Neural progenitor cell (in vitro differentiated cells): ENCODE measurements around the gene OR4S1. TPM values are rescaled to one million over a fixed set of nuclear protein-coding genes. Genes with fewer than 3 reads are reported as not detected.
"Not testable (repeated sequence)": the region's sequence is repeated elsewhere in the genome, so short reads cannot be mapped to it uniquely, and the experiment has no call there.

Source experiments
- DNase-seq: peaks from one replicate; pipeline ENCODE4 v3.0.0-alpha.2; 2016; ENCODE audit warnings: low spot score
- H2AFZ ChIP-seq: fragments of 200-600 bp; sonication (generic); replicated peaks from 2 replicates; pipeline ENCODE4 v1.6.1; 2016; ENCODE audit warnings: antibody characterized with exemption
- H3F3A ChIP-seq: fragments of 200-600 bp; sonication (generic); 2 replicates; pipeline ENCODE4 v1.6.1; 2016; ENCODE audit warnings: antibody characterized with exemption, low read depth
- H3K27ac ChIP-seq: fragments of 200-600 bp; sonication (generic); 2 replicates; pipeline ENCODE4 v1.5.1; 2016; ENCODE audit warnings: mild to moderate bottlenecking
- H3K27me3 ChIP-seq: fragments of 200-600 bp; sonication (generic); 2 replicates; pipeline ENCODE4 v1.6.1; 2016; ENCODE audit warnings: mild to moderate bottlenecking, moderate library complexity
- H3K36me3 ChIP-seq: fragments of 200-600 bp; sonication (generic); 2 replicates; pipeline ENCODE4 v1.5.1; 2016
- H3K4me1 ChIP-seq: fragments of 200-600 bp; sonication (generic); 2 replicates; pipeline ENCODE4 v1.6.1; 2016; ENCODE audit warnings: mixed run types
- H3K4me2 ChIP-seq: fragments of 200-600 bp; sonication (generic); 2 replicates; pipeline ENCODE4 v1.6.1; 2016
- H3K4me3 ChIP-seq: fragments of 200-600 bp; sonication (generic); 2 replicates; pipeline ENCODE4 v1.5.1; 2016
- H3K79me2 ChIP-seq: fragments of 200-600 bp; sonication (generic); 2 replicates; pipeline ENCODE4 v1.6.1; 2016; ENCODE audit warnings: low read depth
- H3K9ac ChIP-seq: fragments of 200-600 bp; sonication (generic); 2 replicates; pipeline ENCODE4 v1.6.1; 2016
- H3K9me3 ChIP-seq: fragments of 200-600 bp; sonication (generic); 2 replicates; pipeline ENCODE4 v1.5.1; 2016; ENCODE audit warnings: low read depth
- H4K20me1 ChIP-seq: fragments of 200-600 bp; sonication (generic); 2 replicates; pipeline ENCODE4 v1.6.1; 2016; ENCODE audit warnings: low read depth
- H3K27ac Mint-ChIP-seq: 3 replicates; pipeline ENCODE4 v1.8.0; 2021; ENCODE audit warnings: mixed read lengths
- H3K27me3 Mint-ChIP-seq: 2 replicates; pipeline ENCODE4 v1.8.0; 2022; ENCODE audit warnings: low read depth, mild to moderate bottlenecking, inconsistent platforms, moderate library complexity, mixed read lengths; ENCODE audit not compliant: insufficient read depth
- H3K36me3 Mint-ChIP-seq: 3 replicates; pipeline ENCODE4 v1.8.0; 2021; ENCODE audit warnings: mixed read lengths
- H3K4me1 Mint-ChIP-seq: 3 replicates; pipeline ENCODE4 v1.8.0; 2021; ENCODE audit warnings: mixed read lengths
- H3K4me3 Mint-ChIP-seq: 3 replicates; pipeline ENCODE4 v1.8.0; 2021; ENCODE audit warnings: mild to moderate bottlenecking, moderate library complexity, mixed read lengths
- H3K9me3 Mint-ChIP-seq: 3 replicates; pipeline ENCODE4 v1.8.0; 2020; ENCODE audit warnings: mixed read lengths
- EZH2 ChIP-seq: fragments of 200-600 bp; sonication (generic); IDR thresholded peaks from 2 replicates; pipeline ENCODE4 v1.6.1; 2017; ENCODE audit warnings: antibody characterized with exemption, mild to moderate bottlenecking, moderate library complexity
- EZH2phosphoT487 ChIP-seq: fragments of 200-600 bp; sonication (generic); IDR thresholded peaks from 2 replicates; pipeline ENCODE4 v1.6.1; 2017; ENCODE audit warnings: antibody characterized with exemption
- total RNA-seq: library from RNA; depleted of rRNA; stranded (reverse); fragments of >200 nt; gene quantifications from 2 replicates; pipeline ENCODE4 v1.2.3, GENCODE V29; 2015; ENCODE audit warnings: low replicate concordance
- TF ChIP-seq, protein P1 (sequence below): fragments of 200-600 bp; sonication (generic); IDR thresholded peaks from 2 replicates; pipeline ENCODE4 v1.5.1; 2017; ENCODE audit warnings: antibody characterized with exemption, mild to moderate bottlenecking

OR4S1 gene
- total RNA-seq, 1 donor from 2014 or later = not detected

DNA sequence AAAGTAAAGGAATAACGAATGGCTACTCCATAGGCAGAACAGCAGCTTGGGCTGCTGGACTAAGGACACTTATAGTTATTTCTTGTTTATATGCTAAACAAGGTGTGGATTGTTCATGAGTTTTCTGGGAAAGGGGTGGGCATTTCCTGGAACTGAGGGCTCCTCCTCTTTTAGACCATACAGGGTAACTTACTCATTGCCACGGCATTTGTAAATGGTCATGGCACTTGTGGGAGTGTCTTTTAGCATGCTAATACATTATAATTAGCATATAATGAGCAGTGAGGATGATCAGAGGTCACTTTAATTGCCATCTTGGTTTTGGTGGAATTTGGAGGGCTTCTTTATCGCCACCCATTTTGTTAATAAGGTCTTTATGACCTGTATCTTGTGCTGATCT, 35.4 kb upstream of the OR4S1 start:
- no peaks in the 10 kb centered on the region for H3K4me1 ChIP-seq
- no peak overlapping the region for H3K4me3 ChIP-seq
- no peak overlapping the region for H3K4me3 Mint-ChIP-seq
- no peak overlapping the region for H3K27ac Mint-ChIP-seq
- no peak overlapping the region for H3K27ac ChIP-seq
- no peak for TF ChIP-seq EZH2
- TF ChIP-seq, protein P1, sequence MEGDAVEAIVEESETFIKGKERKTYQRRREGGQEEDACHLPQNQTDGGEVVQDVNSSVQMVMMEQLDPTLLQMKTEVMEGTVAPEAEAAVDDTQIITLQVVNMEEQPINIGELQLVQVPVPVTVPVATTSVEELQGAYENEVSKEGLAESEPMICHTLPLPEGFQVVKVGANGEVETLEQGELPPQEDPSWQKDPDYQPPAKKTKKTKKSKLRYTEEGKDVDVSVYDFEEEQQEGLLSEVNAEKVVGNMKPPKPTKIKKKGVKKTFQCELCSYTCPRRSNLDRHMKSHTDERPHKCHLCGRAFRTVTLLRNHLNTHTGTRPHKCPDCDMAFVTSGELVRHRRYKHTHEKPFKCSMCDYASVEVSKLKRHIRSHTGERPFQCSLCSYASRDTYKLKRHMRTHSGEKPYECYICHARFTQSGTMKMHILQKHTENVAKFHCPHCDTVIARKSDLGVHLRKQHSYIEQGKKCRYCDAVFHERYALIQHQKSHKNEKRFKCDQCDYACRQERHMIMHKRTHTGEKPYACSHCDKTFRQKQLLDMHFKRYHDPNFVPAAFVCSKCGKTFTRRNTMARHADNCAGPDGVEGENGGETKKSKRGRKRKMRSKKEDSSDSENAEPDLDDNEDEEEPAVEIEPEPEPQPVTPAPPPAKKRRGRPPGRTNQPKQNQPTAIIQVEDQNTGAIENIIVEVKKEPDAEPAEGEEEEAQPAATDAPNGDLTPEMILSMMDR = no peak
- no peak for TF ChIP-seq EZH2phosphoT487
- H3K36me3 ChIP-seq = no peaks in the 10 kb centered on the region
- no peaks in the 10 kb centered on the region for H3K27me3 ChIP-seq
- H3K4me1 Mint-ChIP-seq = no peaks in the 10 kb centered on the region
- peaks cover 3% of the 10 kb centered on the region for H3K27me3 Mint-ChIP-seq
- H3K9ac ChIP-seq = no peak overlapping the region
- DNase-seq = no peak
- no peaks in the 10 kb centered on the region for H3F3A ChIP-seq
- no peak overlapping the region for H3K4me2 ChIP-seq
- H3K9me3 Mint-ChIP-seq = no peaks in the 10 kb centered on the region
- no peaks in the 10 kb centered on the region for H4K20me1 ChIP-seq
- peaks cover 13% of the 10 kb centered on the region for H3K9me3 ChIP-seq
- no peaks in the 10 kb centered on the region for H3K36me3 Mint-ChIP-seq
- H3K79me2 ChIP-seq = no peaks in the 10 kb centered on the region
- H2AFZ ChIP-seq = no peak overlapping the region

DNA sequence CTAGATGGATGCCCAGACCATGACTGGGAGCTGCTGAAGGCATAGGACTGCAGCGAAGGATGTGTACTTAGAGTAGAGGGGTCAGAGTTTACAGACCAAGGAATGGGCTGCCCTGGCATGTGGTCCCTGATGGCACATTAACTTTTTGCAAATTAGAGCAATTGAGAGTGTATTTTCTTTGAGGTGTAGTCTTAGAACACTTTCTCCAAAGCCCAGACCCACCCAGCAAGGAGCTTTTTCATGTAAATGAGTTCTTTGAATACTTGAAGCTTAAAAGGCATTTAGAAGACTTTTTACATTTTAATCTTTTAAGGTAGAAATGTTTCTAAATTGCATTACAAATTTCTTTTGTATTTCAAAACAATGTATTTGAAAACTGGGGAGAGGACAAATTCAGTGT, 33.4 kb upstream of the OR4S1 start:
- no peak overlapping the region for H3K27ac ChIP-seq
- Mint-ChIP-seq H3K4me1 (no peaks in the 10 kb centered on the region), H3K4me3 (no peak overlapping the region), H3K27ac (no peak overlapping the region), H3K9me3 (no peaks in the 10 kb centered on the region), H3K27me3 (peaks cover 3% of the 10 kb centered on the region), H3K36me3 (no peaks in the 10 kb centered on the region)
- no peak overlapping the region for H3K9ac ChIP-seq
- TF ChIP-seq EZH2 (no peak), EZH2phosphoT487 (no peak)
- TF ChIP-seq, protein P1 = no peak
- H3F3A ChIP-seq = no peaks in the 10 kb centered on the region
- no peak overlapping the region for H2AFZ ChIP-seq
- no peaks in the 10 kb centered on the region for H3K36me3 ChIP-seq
- H3K4me3 ChIP-seq = no peak overlapping the region
- peaks cover 16% of the 10 kb centered on the region for H3K9me3 ChIP-seq
- no peaks in the 10 kb centered on the region for H4K20me1 ChIP-seq
- H3K27me3 ChIP-seq = no peaks in the 10 kb centered on the region
- no peak overlapping the region for H3K4me2 ChIP-seq
- DNase-seq = no peak
- no peaks in the 10 kb centered on the region for H3K4me1 ChIP-seq
- no peaks in the 10 kb centered on the region for H3K79me2 ChIP-seq

DNA sequence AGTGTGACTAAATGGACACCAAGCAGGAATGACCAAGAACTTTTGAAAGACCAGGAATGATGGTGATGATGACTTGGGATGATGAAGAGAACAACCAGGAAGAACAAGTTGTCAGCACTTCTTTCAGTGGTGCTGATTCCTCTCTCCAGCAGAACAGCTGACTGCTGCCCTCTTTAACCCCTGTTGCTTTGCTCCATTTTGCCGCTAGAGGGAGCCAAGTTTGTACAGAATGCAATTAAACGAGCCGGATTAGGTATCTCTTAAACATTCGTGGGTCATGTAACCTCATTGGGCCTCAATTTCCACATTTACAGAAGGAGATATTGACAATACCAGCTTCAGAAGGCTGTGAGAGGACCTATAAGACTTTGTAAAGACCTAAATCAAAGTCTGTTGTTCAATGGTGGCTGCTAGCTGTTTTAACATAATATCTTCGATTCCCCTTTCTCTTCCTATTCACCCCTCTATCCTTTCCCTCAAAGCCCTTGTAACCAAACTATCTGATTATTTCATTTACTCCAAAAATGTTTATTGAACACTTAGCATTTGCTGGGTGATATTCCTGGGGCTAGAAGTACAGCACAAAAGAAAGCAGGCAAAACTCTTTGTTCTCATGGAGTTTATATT, 1.9 kb downstream of the OR4S1 start:
- no peaks in the 10 kb centered on the region for H3K9me3 Mint-ChIP-seq
- Histone ChIP-seq H3K9me3 (peaks cover 9% of the 10 kb centered on the region), H2AFZ (no peak overlapping the region), H3K79me2 (no peaks in the 10 kb centered on the region), H3F3A (no peaks in the 10 kb centered on the region), H3K36me3 (peaks cover 4% of the 10 kb centered on the region), H3K4me2 (no peak overlapping the region), H3K9ac (no peak overlapping the region), H3K4me1 (no peaks in the 10 kb centered on the region), H4K20me1 (no peaks in the 10 kb centered on the region), H3K27ac (no peak overlapping the region), H3K27me3 (no peaks in the 10 kb centered on the region), H3K4me3 (no peak overlapping the region)
- H3K36me3 Mint-ChIP-seq = no peaks in the 10 kb centered on the region
- no peak for TF ChIP-seq EZH2
- TF ChIP-seq, protein P1 = peak; percentile 69
- peak; percentile 39 for DNase-seq
- H3K4me3 Mint-ChIP-seq = no peak overlapping the region
- H3K4me1 Mint-ChIP-seq = no peaks in the 10 kb centered on the region
- H3K27ac Mint-ChIP-seq = no peak overlapping the region
- H3K27me3 Mint-ChIP-seq = no peaks in the 10 kb centered on the region

DNA sequence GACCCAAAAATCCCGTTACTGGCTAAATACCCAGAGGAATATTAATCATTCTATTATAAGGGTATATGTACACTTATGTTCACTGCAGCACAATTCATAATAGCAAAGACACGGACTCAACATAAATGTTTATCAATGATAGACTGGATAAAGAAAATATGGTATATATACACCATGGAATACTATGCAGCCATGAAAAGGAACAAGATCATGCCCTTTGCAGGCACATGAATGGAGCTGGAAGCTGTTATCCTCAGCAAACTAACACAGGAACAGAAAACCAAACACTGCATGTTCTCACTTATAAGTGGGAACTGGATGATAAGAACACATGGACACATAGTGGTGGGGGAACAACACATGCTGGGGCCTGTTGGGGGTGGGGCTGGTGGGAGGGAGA, 7.6 kb downstream of the OR4S1 start:
- H2AFZ ChIP-seq, H3K27me3 Mint-ChIP-seq, H3K4me1 Mint-ChIP-seq, H3K36me3 ChIP-seq, H3K4me2 ChIP-seq, H3K4me1 ChIP-seq, H3K9me3 ChIP-seq, H3K79me2 ChIP-seq, DNase-seq, H3K4me3 Mint-ChIP-seq, H4K20me1 ChIP-seq, H3K9ac ChIP-seq, H3K27ac ChIP-seq, H3K27ac Mint-ChIP-seq, H3K4me3 ChIP-seq, H3K9me3 Mint-ChIP-seq, H3K36me3 Mint-ChIP-seq, H3K27me3 ChIP-seq, H3F3A ChIP-seq: not testable (repeated sequence)

DNA sequence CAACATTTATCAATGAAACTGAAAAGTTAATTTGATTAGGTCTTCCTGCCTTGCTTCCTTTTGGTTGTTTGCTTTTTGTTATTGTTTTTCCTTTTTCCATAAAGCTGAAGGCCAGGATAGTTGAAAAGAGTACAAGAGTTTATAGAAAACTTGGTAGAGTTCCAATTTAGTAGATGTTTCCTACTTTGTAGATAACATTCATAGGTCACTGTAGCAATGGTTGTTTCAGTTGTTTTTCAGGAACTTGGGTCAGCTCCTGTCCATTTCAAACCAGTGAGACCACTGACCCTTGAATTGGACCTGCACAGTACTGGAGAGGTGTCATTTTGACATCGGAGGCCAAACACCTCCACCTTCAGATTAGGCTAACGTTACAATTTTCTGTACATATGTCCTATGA, 13.8 kb downstream of the OR4S1 start:
- not testable (repeated sequence) for H2AFZ ChIP-seq, H4K20me1 ChIP-seq, H3K27me3 ChIP-seq, H3K27ac Mint-ChIP-seq, H3K36me3 ChIP-seq, H3K4me3 ChIP-seq, H3K27ac ChIP-seq, H3K27me3 Mint-ChIP-seq, H3K36me3 Mint-ChIP-seq, H3K9me3 Mint-ChIP-seq, H3K4me1 ChIP-seq, DNase-seq, H3K79me2 ChIP-seq, H3F3A ChIP-seq, H3K4me2 ChIP-seq, H3K4me1 Mint-ChIP-seq, H3K9ac ChIP-seq, H3K4me3 Mint-ChIP-seq
- peaks cover 21% of the 10 kb centered on the region for H3K9me3 ChIP-seq

DNA sequence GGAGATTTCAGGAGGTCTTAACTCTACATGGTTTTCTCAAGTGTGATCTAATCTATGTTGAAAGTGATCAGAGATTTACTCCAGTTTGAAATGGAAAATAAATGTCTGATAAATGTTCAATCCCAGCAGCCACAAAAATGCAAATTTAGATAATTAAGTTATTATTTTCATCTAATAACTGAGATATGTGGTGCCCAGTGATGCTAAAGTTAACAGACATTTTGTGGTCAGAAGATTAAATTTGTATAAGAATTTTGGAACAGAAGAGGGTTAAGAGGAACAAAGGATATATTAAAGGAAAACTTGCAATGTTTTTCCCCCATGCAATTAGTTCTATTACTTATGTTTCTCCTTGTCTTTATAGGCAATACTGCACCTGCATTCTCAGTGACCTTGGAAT, 18.6 kb downstream of the OR4S1 start, which contains the start of gene OR4C3:
Gene OR4C3 (plus strand): TSS at position 301 of the 400 bp plus-strand sequence. CDS start 102 bp downstream, outside the sequence.
- not testable (repeated sequence) for H3K27me3 Mint-ChIP-seq, H3F3A ChIP-seq, H2AFZ ChIP-seq, H4K20me1 ChIP-seq, H3K4me3 ChIP-seq, H3K36me3 ChIP-seq, H3K27ac ChIP-seq, H3K36me3 Mint-ChIP-seq, H3K9me3 Mint-ChIP-seq, H3K27ac Mint-ChIP-seq, H3K4me1 Mint-ChIP-seq, DNase-seq, H3K9ac ChIP-seq, H3K4me1 ChIP-seq, H3K79me2 ChIP-seq, H3K4me3 Mint-ChIP-seq, H3K4me2 ChIP-seq, H3K27me3 ChIP-seq
- peaks cover 23% of the 10 kb centered on the region for H3K9me3 ChIP-seq
